Measurements from ENCODE around the gene USP40. TPM values are rescaled to one million over a fixed set of nuclear protein-coding genes. Genes with fewer than 3 reads are reported as not detected.
A peak's percentile ranks its signal among the peaks of the same experiment; 100 is the strongest.
"Not testable (repeated sequence)": the region's sequence is repeated elsewhere in the genome, so short reads cannot be mapped to it uniquely, and the experiment has no call there.

USP40 gene
- total RNA-seq, 2 experiments from 2014 or later: 0.51 to 1.7 TPM

DNA sequence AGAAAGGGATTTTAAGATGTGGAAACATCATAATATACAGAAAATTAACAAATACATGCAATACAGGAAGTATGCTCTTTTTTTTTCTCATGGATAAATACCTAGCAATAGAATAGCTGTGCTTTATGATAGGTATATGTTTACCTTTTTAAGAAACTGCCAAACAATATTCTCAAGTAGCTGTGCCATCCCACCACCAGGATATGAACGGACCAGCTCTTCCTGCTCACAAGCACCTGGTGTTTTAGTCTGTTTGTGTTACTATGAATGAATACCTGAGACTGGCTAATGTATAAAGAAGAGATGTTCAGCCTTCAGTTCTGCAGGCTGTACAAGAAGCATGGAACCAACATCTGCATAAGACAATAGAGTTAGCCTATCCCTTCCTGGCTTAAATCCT, 30.9 kb upstream of the USP40 start:
- no peaks in the 10 kb centered on the region for H3K79me2 ChIP-seq (ENCODE audit: insufficient read depth, low read depth, low read length)
- intact Hi-C loops (cut with micrococcal nuclease; ENCODE audit: unreplicated experiment): no loop called here

GRCh38 chr2:233593201-233593600, 26.6 kb upstream of the USP40 start:
- intact Hi-C loops (cut with micrococcal nuclease; ENCODE audit: unreplicated experiment): no loop called here
- Histone ChIP-seq H3K36me3 (ENCODE audit: insufficient read depth, low read length) (no peaks in the 10 kb centered on the region), H2AFZ (ENCODE audit: low read length) (no peak overlapping the region), H3K4me3 (ENCODE audit: low read depth, low read length, poor library complexity, severe bottlenecking) (no peak overlapping the region), H3K9me2 (ENCODE audit: insufficient read depth, low read length) (no peaks in the 10 kb centered on the region), H3K79me2 (ENCODE audit: insufficient read depth, low read depth, low read length) (no peaks in the 10 kb centered on the region), H3K4me1 (ENCODE audit: insufficient read depth, low read length, poor library complexity, severe bottlenecking) (peaks cover 5% of the 10 kb centered on the region), H3K27ac (ENCODE audit: low read depth, low read length, poor library complexity, severe bottlenecking) (no peak overlapping the region), H3K9me3 (ENCODE audit: low read length) (no peaks in the 10 kb centered on the region), H4K20me1 (ENCODE audit: insufficient read depth, low read length) (no peaks in the 10 kb centered on the region), H3K4me2 (ENCODE audit: low read length) (no peak overlapping the region)
- TF ChIP-seq EZH2phosphoT487 (IDR thresholded peaks at IDR 0.05; ENCODE audit: borderline replicate concordance, low read depth, low read length) (no peak), CTCF (conservative IDR thresholded peaks at IDR 0.05; ENCODE audit: low read length) (no peak)
- no peak for DNase-seq (ENCODE audit: low spot score)
- ChIA-PET POLR2A (interaction anchor here (0.8 to 1.0 kb wide), 2 partner anchors 38 to 84 kb away, joined by 3 read pairs; no protein-coding TSS in a partner anchor), CTCF (ENCODE audit: unreplicated experiment) (no interaction called here)
- no TSS peak for BruUV-seq (replicated peaks)

More for the DNA sequence above, 30.9 kb upstream of the USP40 start:
- Histone ChIP-seq H4K20me1 (ENCODE audit: insufficient read depth, low read length) (no peaks in the 10 kb centered on the region), H3K4me2 (ENCODE audit: low read length) (no peak overlapping the region), H3K36me3 (ENCODE audit: insufficient read depth, low read length) (no peaks in the 10 kb centered on the region; the same call in 1 of the 2 replicates), H3K9me2 (ENCODE audit: insufficient read depth, low read length) (no peaks in the 10 kb centered on the region), H2AFZ (ENCODE audit: low read length) (0 out of 2 replicates have a peak overlapping the region, but pooled peaks have one; percentile 16), H3K4me3 (ENCODE audit: low read depth, low read length, poor library complexity, severe bottlenecking) (no peak overlapping the region), H3K9me3 (ENCODE audit: low read length) (no peaks in the 10 kb centered on the region), H3K4me1 (ENCODE audit: insufficient read depth, low read length, poor library complexity, severe bottlenecking) (peaks cover 5% of the 10 kb centered on the region), H3K27ac (ENCODE audit: low read depth, low read length, poor library complexity, severe bottlenecking) (no peak overlapping the region)
- TF ChIP-seq CTCF (conservative IDR thresholded peaks at IDR 0.05; ENCODE audit: low read length) (no peak), EZH2phosphoT487 (IDR thresholded peaks at IDR 0.05; ENCODE audit: borderline replicate concordance, low read depth, low read length) (no peak)
- no TSS peak for BruUV-seq (replicated peaks)
- ChIA-PET CTCF (ENCODE audit: unreplicated experiment) (interaction anchor here (0.6 kb wide), 1 partner anchor 161 kb away, joined by 4 read pairs; no protein-coding TSS in a partner anchor), POLR2A (no interaction called here)
- DNase-seq (ENCODE audit: low spot score): no peak

DNA sequence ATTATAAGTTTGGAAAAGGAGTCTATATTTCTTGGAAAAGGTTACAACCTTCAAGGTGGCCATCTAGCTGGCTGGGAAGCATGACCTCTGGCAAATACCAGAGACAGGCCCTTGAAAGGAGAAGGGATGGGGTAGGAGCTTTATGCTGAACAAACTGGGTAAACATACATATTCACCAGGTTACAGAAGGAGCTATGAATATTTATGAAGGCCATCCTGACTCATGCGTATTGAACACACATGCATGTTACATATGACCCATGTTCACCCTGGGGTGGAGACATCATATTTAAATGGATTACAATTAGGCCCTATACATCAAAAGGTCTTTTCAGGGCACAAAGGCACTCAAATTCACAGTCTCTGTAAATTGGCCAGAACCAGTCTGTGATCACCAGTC, 26.1 kb upstream of the USP40 start:
- H3K79me2 ChIP-seq (ENCODE audit: insufficient read depth, low read depth, low read length); DNase-seq (ENCODE audit: low spot score); H4K20me1 ChIP-seq (ENCODE audit: insufficient read depth, low read length); H3K4me3 ChIP-seq (ENCODE audit: low read depth, low read length, poor library complexity, severe bottlenecking); H3K27ac ChIP-seq (ENCODE audit: low read depth, low read length, poor library complexity, severe bottlenecking); H2AFZ ChIP-seq (ENCODE audit: low read length); H3K4me2 ChIP-seq (ENCODE audit: low read length); H3K9me3 ChIP-seq (ENCODE audit: low read length); H3K4me1 ChIP-seq (ENCODE audit: insufficient read depth, low read length, poor library complexity, severe bottlenecking); BruUV-seq (replicated peaks); intact Hi-C loops (cut with micrococcal nuclease; ENCODE audit: unreplicated experiment); H3K9me2 ChIP-seq (ENCODE audit: insufficient read depth, low read length); CTCF ChIA-PET (ENCODE audit: unreplicated experiment); H3K36me3 ChIP-seq (ENCODE audit: insufficient read depth, low read length): not testable (repeated sequence)
- POLR2A ChIA-PET: interaction anchor here (0.8 kb wide), 1 partner anchor 38 kb away, joined by 3 read pairs; no protein-coding TSS in a partner anchor
